ENCODE measurements around the gene MRPL14. TPM values are rescaled to one million over a fixed set of nuclear protein-coding genes. Genes with fewer than 3 reads are reported as not detected.

Gene MRPL14
- total RNA-seq = 64.8 and 92.1 TPM in 2 replicates

DNA sequence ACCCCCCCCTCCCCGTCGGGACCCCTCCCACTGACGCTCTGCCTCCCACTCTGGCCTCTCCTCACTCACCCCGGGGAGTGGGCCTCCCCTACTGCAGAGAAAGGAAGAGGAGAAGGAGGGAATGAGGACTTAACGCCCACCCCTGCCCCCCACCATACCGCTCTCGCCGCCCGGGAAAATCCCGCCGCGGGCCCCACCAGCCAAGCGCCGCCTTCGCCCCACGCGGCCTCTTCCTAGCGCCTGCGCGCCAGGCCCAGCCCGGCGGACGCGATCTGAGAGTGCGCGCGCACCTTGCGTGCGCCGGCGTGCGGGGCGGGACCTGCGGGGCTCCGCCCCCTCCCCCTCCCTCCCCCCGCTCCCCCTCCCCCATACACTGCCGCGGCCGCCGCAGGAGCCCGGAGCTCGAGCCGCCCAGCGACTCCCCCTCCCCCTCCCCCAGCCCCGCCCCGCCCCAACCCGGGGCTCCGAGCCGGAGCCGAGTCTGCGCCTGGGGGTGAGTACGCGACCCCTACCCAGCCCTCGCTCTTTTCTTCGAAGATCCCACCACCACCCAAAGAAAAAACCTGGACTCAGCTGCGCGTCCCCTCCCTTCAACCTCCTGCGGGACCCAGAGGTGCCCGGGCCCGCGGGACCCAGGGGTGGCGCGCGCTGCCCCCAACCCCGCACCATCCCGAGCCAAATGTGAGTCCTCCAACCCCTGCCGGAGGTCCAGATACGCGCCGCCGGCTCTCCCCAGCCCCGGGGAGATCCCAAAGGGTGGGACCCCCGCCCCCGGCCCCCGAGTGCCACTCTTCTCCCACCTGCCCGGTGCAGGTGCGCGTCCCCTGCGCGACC, at the start of gene MRPL14, which contains the start of gene TMEM63B:
MRPL14 (minus strand) TSS at position 267 of the 834 bp plus-strand sequence. CDS start 10,841 bp downstream, outside the sequence.
TMEM63B (plus strand) TSS at position 369 of the 834 bp plus-strand sequence. CDS start 7,031 bp downstream, outside the sequence.

GRCh38 chr6:44158770-44159228, 31.5 kb upstream of the MRPL14 start, which contains the start of gene CAPN11:
TSS of gene CAPN11 (plus strand) at chr6:44158820. CDS start at chr6:44158849, 29 bp downstream.

Other genes with a start within 250 kb of the MRPL14 start
- gene TMEM63B, start 102 bp upstream of the MRPL14 start, total RNA-seq = 35.8 and 54.9 TPM in 2 replicates
- gene CAPN11, start 31.4 kb upstream of the MRPL14 start, total RNA-seq = not detected in 2 replicates
- not detected in 2 replicates for gene MYMX, start 89.5 kb upstream of the MRPL14 start, total RNA-seq
- 4.0 and 13.5 TPM in 2 replicates for gene SLC29A1, start 96.1 kb upstream of the MRPL14 start, total RNA-seq
- gene HSP90AB1, start 119.6 kb upstream of the MRPL14 start, total RNA-seq = 436 and 475 TPM in 2 replicates
- 82.9 and 97.6 TPM in 2 replicates for gene SLC35B2, start 130.1 kb upstream of the MRPL14 start, total RNA-seq
- gene NFKBIE, start 138.1 kb upstream of the MRPL14 start, total RNA-seq = 7.0 and 28.9 TPM in 2 replicates
- gene TMEM151B, start 143.0 kb upstream of the MRPL14 start, total RNA-seq = not detected in 2 replicates
- gene AARS2, start 185.9 kb upstream of the MRPL14 start, total RNA-seq = 11.3 TPM in 2 replicates
- not detected in 2 replicates for gene SPATS1, start 215.2 kb upstream of the MRPL14 start, total RNA-seq